GM23338 (cell line): Measurements from ENCODE around the gene CIRBP. TPM values are rescaled to one million over a fixed set of nuclear protein-coding genes. Genes with fewer than 3 reads are reported as not detected.

Experiments used
- ATAC-seq: fragments of 200-7000 bp; cut with Tn5 transposase; 3 replicates; pipeline ENCODE4 v1.9.1; 2020
- DNase-seq: peaks from one replicate; pipeline ENCODE4 v3.0.0-alpha.2; 2015; ENCODE audit warnings: low spot score
- H2AFZ ChIP-seq: fragments of 200-600 bp; sonication (generic); 2 replicates; pipeline ENCODE4 v1.8.0; 2016; ENCODE audit warnings: antibody characterized with exemption, mild to moderate bottlenecking, moderate library complexity
- H3F3A ChIP-seq: fragments of 200-600 bp; sonication (generic); replicated peaks from 2 replicates; pipeline ENCODE4 v1.8.0; 2017; ENCODE audit warnings: antibody characterized with exemption, mixed run types, low read depth
- H3K27ac ChIP-seq: fragments of 200-600 bp; sonication (generic); 2 replicates; pipeline ENCODE4 v1.6.1; 2016; ENCODE audit warnings: low read depth
- H3K27me3 ChIP-seq: fragments of 200-600 bp; sonication (generic); 2 replicates; pipeline ENCODE4 v1.8.0; 2016; ENCODE audit warnings: mild to moderate bottlenecking, mixed run types, moderate library complexity; ENCODE audit not compliant: insufficient read depth
- H3K36me3 ChIP-seq: fragments of 200-600 bp; sonication (generic); 2 replicates; pipeline ENCODE4 v1.8.0; 2016; ENCODE audit warnings: mild to moderate bottlenecking; ENCODE audit not compliant: insufficient read depth
- H3K4me1 ChIP-seq: fragments of 200-600 bp; sonication (generic); 2 replicates; pipeline ENCODE4 v1.8.0; 2016; ENCODE audit warnings: mild to moderate bottlenecking, moderate library complexity; ENCODE audit not compliant: insufficient read depth
- H3K4me2 ChIP-seq: fragments of 200-600 bp; sonication (generic); 2 replicates; pipeline ENCODE4 v1.7.1; 2017; ENCODE audit warnings: mixed run types
- H3K4me3 ChIP-seq: fragments of 200-600 bp; sonication (generic); 2 replicates; pipeline ENCODE4 v1.6.1; 2016; ENCODE audit warnings: mixed run types
- H3K79me2 ChIP-seq: fragments of 200-600 bp; sonication (generic); replicated peaks from 2 replicates; pipeline ENCODE4 v1.8.0; 2017; ENCODE audit warnings: mild to moderate bottlenecking; ENCODE audit not compliant: insufficient read depth
- H3K9me2 ChIP-seq: fragments of 200-600 bp; sonication (generic); 2 replicates; pipeline ENCODE4 v1.8.0; 2017; ENCODE audit not compliant: insufficient read depth
- H4K20me1 ChIP-seq: fragments of 200-600 bp; sonication (generic); replicated peaks from 2 replicates; pipeline ENCODE4 v1.8.0; 2017; ENCODE audit warnings: mild to moderate bottlenecking; ENCODE audit not compliant: insufficient read depth
- H3K27ac Mint-ChIP-seq: 2 replicates; pipeline ENCODE4 v1.8.0; 2020; ENCODE audit warnings: inconsistent platforms, mild to moderate bottlenecking, moderate library complexity, mixed read lengths
- H3K27me3 Mint-ChIP-seq: 3 replicates; pipeline ENCODE4 v1.8.0; 2022; ENCODE audit warnings: low read depth, mild to moderate bottlenecking, moderate library complexity, mixed read lengths, inconsistent platforms; ENCODE audit not compliant: insufficient read depth, poor library complexity
- H3K36me3 Mint-ChIP-seq: 3 replicates; pipeline ENCODE4 v1.8.0; 2021; ENCODE audit warnings: low read depth, mild to moderate bottlenecking, inconsistent platforms, moderate library complexity, mixed read lengths
- H3K4me1 Mint-ChIP-seq: 3 replicates; pipeline ENCODE4 v1.8.0; 2020; ENCODE audit warnings: mild to moderate bottlenecking, inconsistent platforms, mixed read lengths
- H3K4me3 Mint-ChIP-seq: 3 replicates; pipeline ENCODE4 v1.8.0; 2021; ENCODE audit warnings: moderate library complexity, mild to moderate bottlenecking, inconsistent platforms, mixed read lengths
- H3K9me3 Mint-ChIP-seq: 3 replicates; pipeline ENCODE4 v1.8.0; 2020; ENCODE audit warnings: moderate library complexity, mild to moderate bottlenecking, inconsistent platforms, mixed read lengths
- CREB1 ChIP-seq: fragments of 250-450 bp; sonication (Bioruptor Pico); IDR thresholded peaks from 2 replicates; pipeline ENCODE4 v1.5.0; 2020; ENCODE audit warnings: low read depth, mild to moderate bottlenecking, moderate library complexity
- EZH2 ChIP-seq: fragments of 200-600 bp; sonication (generic); IDR thresholded peaks from one replicate; pipeline ENCODE4 v1.8.0; 2017; ENCODE audit warnings: antibody characterized with exemption, mild to moderate bottlenecking, low read depth; ENCODE audit not compliant: unreplicated experiment
- EZH2phosphoT487 ChIP-seq: fragments of 200-600 bp; sonication (generic); IDR thresholded peaks from one replicate; pipeline ENCODE4 v1.8.1; 2018; ENCODE audit warnings: antibody characterized with exemption; ENCODE audit not compliant: unreplicated experiment
- JUNB ChIP-seq: IDR thresholded peaks from one replicate; pipeline ENCODE4 v1.6.1; 2016; ENCODE audit warnings: antibody characterized with exemption; ENCODE audit not compliant: unreplicated experiment
- NANOG ChIP-seq: IDR thresholded peaks from 2 replicates; pipeline ENCODE4 v1.6.1; 2016; ENCODE audit warnings: antibody characterized with exemption, borderline replicate concordance
- POLR2AphosphoS5 ChIP-seq: IDR thresholded peaks from 2 replicates; pipeline ENCODE4 v1.6.1; 2016; ENCODE audit warnings: antibody characterized with exemption, low read depth
- STAT1 ChIP-seq: IDR thresholded peaks from one replicate; pipeline ENCODE4 v1.6.1; 2016; ENCODE audit warnings: antibody characterized with exemption; ENCODE audit not compliant: unreplicated experiment
- ZNF114 ChIP-seq: fragments of 250-450 bp; sonication (Bioruptor Pico); IDR thresholded peaks from 2 replicates; pipeline ENCODE4 v1.5.0; 2020; ENCODE audit warnings: mild to moderate bottlenecking, moderate library complexity
- ZNF331 ChIP-seq: fragments of 250-450 bp; sonication (Bioruptor Pico); IDR thresholded peaks from 2 replicates; pipeline ENCODE4 v1.5.0; 2020; ENCODE audit warnings: low read depth, mild to moderate bottlenecking, moderate library complexity
- polyA plus RNA-seq: library from polyadenylated mRNA; unstranded; fragments of >200 nt; fragmentation: Nextera tagmentation; extraction: Ambion mirVana; gene quantifications from 2 replicates; pipeline ENCODE4 v1.2.1, GENCODE V29; 2016
- total RNA-seq: library from RNA; depleted of rRNA; stranded (reverse); fragments of >200 nt; shearing (Covaris generic); gene quantifications from 2 replicates; pipeline ENCODE4 v1.2.3, GENCODE V29; 2014
- TF ChIP-seq, protein P1 (sequence below): IDR thresholded peaks from one replicate; pipeline ENCODE4 v1.6.1; 2018; ENCODE audit warnings: antibody characterized with exemption; ENCODE audit not compliant: unreplicated experiment
- TF ChIP-seq, protein P2 (sequence below), 2 experiments: fragments of 200-600 bp in 1 of 2; sonication (generic) in 1 of 2; conservative IDR thresholded peaks; 2 replicates each; pipeline versions ENCODE4 v1.5.1 to v1.6.1; 2016 to 2017; ENCODE audit warnings: antibody characterized with exemption in 2 of 2, low read depth in 2 of 2, mild to moderate bottlenecking in 2 of 2, moderate library complexity in 1 of 2
- TF ChIP-seq, protein P3 (sequence below): IDR thresholded peaks from 2 replicates; pipeline ENCODE4 v1.6.1; 2016; ENCODE audit warnings: antibody characterized with exemption
- TF ChIP-seq, protein P4 (sequence below): fragments of 250-450 bp; sonication (Bioruptor Pico); IDR thresholded peaks from 2 replicates; pipeline ENCODE4 v1.5.0; 2020; ENCODE audit warnings: mild to moderate bottlenecking, moderate library complexity

The CIRBP gene
- total and polyA plus RNA-seq, 2 experiments from 2014 or later: 153 to 202 TPM

DNA sequence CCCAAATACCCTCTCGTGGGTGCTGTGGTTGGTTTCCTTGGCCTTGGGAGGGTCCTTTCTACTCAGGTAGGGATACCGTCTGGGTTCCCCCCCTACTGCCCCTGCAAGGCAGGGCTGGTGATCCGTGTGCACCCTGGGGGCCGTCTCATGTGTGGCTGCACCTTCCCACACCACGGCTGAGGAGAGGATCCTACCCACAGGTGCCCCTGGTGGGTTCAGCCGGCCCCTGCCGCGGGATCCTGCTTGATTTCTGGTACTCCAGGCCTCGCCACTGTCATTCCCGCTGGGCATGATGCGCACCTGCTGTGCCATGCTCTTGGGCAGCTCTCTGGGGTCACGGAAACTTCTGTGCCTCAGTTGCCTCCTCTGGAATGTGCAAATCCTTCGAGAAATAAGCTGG lies 47.3 kb downstream of the CIRBP start:
- no peaks in the 10 kb centered on the region; the same call in 1 of the 2 replicates for H4K20me1 ChIP-seq
- H3K9me3 Mint-ChIP-seq: no peaks in the 10 kb centered on the region

More for the DNA sequence above, 47.3 kb downstream of the CIRBP start:
- DNase-seq (no peak), ATAC-seq (no peak)
- H2AFZ ChIP-seq: no peak overlapping the region
- H3K9me2 ChIP-seq: no peaks in the 10 kb centered on the region
- H3K36me3 ChIP-seq: no peaks in the 10 kb centered on the region
- Mint-ChIP-seq H3K27ac (no peak overlapping the region), H3K36me3 (no peaks in the 10 kb centered on the region), H3K27me3 (peaks cover 27% of the 10 kb centered on the region), H3K4me1 (no peaks in the 10 kb centered on the region), H3K4me3 (no peak overlapping the region)
- H3K79me2 ChIP-seq: no peaks in the 10 kb centered on the region
- H3K4me1 ChIP-seq: no peaks in the 10 kb centered on the region
- H3K27ac ChIP-seq: no peak overlapping the region
- 0 out of 2 replicates have a peak, but pooled peaks cover 2% of the 10 kb centered on the region for H3F3A ChIP-seq
- no peak overlapping the region for H3K4me2 ChIP-seq
- H3K27me3 ChIP-seq: peaks cover 9% of the 10 kb centered on the region; the same call in 1 of the 2 replicates
- TF ChIP-seq EZH2phosphoT487 (no peak), STAT1 (no peak), ZNF114 (CRISPR knock-in tag) (no peak), CREB1 (CRISPR knock-in tag) (no peak), JUNB (no peak), ZNF331 (CRISPR knock-in tag) (no peak), NANOG (no peak), POLR2AphosphoS5 (no peak), EZH2 (no peak)
- TF ChIP-seq, protein P1, sequence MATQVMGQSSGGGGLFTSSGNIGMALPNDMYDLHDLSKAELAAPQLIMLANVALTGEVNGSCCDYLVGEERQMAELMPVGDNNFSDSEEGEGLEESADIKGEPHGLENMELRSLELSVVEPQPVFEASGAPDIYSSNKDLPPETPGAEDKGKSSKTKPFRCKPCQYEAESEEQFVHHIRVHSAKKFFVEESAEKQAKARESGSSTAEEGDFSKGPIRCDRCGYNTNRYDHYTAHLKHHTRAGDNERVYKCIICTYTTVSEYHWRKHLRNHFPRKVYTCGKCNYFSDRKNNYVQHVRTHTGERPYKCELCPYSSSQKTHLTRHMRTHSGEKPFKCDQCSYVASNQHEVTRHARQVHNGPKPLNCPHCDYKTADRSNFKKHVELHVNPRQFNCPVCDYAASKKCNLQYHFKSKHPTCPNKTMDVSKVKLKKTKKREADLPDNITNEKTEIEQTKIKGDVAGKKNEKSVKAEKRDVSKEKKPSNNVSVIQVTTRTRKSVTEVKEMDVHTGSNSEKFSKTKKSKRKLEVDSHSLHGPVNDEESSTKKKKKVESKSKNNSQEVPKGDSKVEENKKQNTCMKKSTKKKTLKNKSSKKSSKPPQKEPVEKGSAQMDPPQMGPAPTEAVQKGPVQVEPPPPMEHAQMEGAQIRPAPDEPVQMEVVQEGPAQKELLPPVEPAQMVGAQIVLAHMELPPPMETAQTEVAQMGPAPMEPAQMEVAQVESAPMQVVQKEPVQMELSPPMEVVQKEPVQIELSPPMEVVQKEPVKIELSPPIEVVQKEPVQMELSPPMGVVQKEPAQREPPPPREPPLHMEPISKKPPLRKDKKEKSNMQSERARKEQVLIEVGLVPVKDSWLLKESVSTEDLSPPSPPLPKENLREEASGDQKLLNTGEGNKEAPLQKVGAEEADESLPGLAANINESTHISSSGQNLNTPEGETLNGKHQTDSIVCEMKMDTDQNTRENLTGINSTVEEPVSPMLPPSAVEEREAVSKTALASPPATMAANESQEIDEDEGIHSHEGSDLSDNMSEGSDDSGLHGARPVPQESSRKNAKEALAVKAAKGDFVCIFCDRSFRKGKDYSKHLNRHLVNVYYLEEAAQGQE: no peak
- TF ChIP-seq, protein P2, sequence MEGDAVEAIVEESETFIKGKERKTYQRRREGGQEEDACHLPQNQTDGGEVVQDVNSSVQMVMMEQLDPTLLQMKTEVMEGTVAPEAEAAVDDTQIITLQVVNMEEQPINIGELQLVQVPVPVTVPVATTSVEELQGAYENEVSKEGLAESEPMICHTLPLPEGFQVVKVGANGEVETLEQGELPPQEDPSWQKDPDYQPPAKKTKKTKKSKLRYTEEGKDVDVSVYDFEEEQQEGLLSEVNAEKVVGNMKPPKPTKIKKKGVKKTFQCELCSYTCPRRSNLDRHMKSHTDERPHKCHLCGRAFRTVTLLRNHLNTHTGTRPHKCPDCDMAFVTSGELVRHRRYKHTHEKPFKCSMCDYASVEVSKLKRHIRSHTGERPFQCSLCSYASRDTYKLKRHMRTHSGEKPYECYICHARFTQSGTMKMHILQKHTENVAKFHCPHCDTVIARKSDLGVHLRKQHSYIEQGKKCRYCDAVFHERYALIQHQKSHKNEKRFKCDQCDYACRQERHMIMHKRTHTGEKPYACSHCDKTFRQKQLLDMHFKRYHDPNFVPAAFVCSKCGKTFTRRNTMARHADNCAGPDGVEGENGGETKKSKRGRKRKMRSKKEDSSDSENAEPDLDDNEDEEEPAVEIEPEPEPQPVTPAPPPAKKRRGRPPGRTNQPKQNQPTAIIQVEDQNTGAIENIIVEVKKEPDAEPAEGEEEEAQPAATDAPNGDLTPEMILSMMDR (conservative IDR thresholded peaks at IDR 0.05; ENCODE audit: low read depth in 2 of 2): no peak
- TF ChIP-seq, protein P3, sequence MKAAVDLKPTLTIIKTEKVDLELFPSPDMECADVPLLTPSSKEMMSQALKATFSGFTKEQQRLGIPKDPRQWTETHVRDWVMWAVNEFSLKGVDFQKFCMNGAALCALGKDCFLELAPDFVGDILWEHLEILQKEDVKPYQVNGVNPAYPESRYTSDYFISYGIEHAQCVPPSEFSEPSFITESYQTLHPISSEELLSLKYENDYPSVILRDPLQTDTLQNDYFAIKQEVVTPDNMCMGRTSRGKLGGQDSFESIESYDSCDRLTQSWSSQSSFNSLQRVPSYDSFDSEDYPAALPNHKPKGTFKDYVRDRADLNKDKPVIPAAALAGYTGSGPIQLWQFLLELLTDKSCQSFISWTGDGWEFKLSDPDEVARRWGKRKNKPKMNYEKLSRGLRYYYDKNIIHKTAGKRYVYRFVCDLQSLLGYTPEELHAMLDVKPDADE: no peak
- TF ChIP-seq, protein P4, sequence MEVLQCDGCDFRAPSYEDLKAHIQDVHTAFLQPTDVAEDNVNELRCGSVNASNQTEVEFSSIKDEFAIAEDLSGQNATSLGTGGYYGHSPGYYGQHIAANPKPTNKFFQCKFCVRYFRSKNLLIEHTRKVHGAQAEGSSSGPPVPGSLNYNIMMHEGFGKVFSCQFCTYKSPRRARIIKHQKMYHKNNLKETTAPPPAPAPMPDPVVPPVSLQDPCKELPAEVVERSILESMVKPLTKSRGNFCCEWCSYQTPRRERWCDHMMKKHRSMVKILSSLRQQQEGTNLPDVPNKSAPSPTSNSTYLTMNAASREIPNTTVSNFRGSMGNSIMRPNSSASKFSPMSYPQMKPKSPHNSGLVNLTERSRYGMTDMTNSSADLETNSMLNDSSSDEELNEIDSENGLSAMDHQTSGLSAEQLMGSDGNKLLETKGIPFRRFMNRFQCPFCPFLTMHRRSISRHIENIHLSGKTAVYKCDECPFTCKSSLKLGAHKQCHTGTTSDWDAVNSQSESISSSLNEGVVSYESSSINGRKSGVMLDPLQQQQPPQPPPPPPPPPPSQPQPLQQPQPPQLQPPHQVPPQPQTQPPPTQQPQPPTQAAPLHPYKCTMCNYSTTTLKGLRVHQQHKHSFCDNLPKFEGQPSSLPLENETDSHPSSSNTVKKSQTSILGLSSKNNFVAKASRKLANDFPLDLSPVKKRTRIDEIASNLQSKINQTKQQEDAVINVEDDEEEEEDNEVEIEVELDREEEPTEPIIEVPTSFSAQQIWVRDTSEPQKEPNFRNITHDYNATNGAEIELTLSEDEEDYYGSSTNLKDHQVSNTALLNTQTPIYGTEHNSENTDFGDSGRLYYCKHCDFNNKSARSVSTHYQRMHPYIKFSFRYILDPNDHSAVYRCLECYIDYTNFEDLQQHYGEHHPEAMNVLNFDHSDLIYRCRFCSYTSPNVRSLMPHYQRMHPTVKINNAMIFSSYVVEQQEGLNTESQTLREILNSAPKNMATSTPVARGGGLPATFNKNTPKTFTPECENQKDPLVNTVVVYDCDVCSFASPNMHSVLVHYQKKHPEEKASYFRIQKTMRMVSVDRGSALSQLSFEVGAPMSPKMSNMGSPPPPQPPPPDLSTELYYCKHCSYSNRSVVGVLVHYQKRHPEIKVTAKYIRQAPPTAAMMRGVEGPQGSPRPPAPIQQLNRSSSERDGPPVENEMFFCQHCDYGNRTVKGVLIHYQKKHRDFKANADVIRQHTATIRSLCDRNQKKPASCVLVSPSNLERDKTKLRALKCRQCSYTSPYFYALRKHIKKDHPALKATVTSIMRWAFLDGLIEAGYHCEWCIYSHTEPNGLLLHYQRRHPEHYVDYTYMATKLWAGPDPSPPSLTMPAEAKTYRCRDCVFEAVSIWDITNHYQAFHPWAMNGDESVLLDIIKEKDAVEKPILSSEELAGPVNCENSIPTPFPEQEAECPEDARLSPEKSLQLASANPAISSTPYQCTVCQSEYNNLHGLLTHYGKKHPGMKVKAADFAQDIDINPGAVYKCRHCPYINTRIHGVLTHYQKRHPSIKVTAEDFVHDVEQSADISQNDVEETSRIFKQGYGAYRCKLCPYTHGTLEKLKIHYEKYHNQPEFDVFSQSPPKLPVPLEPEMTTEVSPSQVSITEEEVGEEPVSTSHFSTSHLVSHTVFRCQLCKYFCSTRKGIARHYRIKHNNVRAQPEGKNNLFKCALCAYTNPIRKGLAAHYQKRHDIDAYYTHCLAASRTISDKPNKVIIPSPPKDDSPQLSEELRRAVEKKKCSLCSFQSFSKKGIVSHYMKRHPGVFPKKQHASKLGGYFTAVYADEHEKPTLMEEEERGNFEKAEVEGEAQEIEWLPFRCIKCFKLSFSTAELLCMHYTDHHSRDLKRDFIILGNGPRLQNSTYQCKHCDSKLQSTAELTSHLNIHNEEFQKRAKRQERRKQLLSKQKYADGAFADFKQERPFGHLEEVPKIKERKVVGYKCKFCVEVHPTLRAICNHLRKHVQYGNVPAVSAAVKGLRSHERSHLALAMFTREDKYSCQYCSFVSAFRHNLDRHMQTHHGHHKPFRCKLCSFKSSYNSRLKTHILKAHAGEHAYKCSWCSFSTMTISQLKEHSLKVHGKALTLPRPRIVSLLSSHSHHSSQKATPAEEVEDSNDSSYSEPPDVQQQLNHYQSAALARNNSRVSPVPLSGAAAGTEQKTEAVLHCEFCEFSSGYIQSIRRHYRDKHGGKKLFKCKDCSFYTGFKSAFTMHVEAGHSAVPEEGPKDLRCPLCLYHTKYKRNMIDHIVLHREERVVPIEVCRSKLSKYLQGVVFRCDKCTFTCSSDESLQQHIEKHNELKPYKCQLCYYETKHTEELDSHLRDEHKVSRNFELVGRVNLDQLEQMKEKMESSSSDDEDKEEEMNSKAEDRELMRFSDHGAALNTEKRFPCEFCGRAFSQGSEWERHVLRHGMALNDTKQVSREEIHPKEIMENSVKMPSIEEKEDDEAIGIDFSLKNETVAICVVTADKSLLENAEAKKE (CRISPR knock-in tag): no peak
- H3K4me3 ChIP-seq: no peak overlapping the region; the same call in 1 of the 2 replicates
